Skin epidermis (tissue), 12 donors: Measurements from ENCODE around the gene DAPP1.

Experiments
- H3K27ac ChIP-seq, 21 experiments: fragments of 200-600 bp; sonication (generic) in 11 of 21; one replicate each; pipeline ENCODE4 v1.5.0; 2020; ENCODE audit warnings: mild to moderate bottlenecking in 3 of 21, inconsistent platforms in 2 of 21, moderate library complexity in 2 of 21
- H3K4me3 ChIP-seq, 7 experiments: fragments of 200-600 bp; sonication (generic) in 2 of 7; one replicate each; pipeline ENCODE4 v1.5.0; 2020; ENCODE audit warnings: inconsistent platforms in 2 of 7, mild to moderate bottlenecking in 2 of 7, moderate library complexity in 1 of 7

The DAPP1 gene

GRCh38 chr4:99847362-99847976, 30.8 kb downstream of the DAPP1 start:
- no peak overlapping the region for H3K4me3 ChIP-seq
- peak overlapping the region in 8 of 21 experiments; percentile 1 to 50 (median 8) for H3K27ac ChIP-seq

- no peak overlapping the region for H3K4me3 ChIP-seq
Measured at GRCh38 chr4:99848591-99849001, 32.0 kb downstream of the DAPP1 start.

GRCh38 chr4:99852199-99852749, 35.6 kb downstream of the DAPP1 start:
- Histone ChIP-seq H3K27ac (peak overlapping the region in 2 of 21 experiments; percentile 13 to 24), H3K4me3 (no peak overlapping the region)

More at GRCh38 chr4:99848591-99849001, 32.0 kb downstream of the DAPP1 start:
- H3K27ac ChIP-seq = peak overlapping the region in 1 of 21 experiments; percentile 43

- Histone ChIP-seq H3K4me3 (no peak overlapping the region), H3K27ac (no peak overlapping the region)
Measured at GRCh38 chr4:99853190-99853589, 36.6 kb downstream of the DAPP1 start.

- H3K4me3 ChIP-seq = no peak overlapping the region
- peak overlapping the region in 1 of 21 experiments; percentile 63 for H3K27ac ChIP-seq
Measured at GRCh38 chr4:99853999-99854398, 37.4 kb downstream of the DAPP1 start.

GRCh38 chr4:99855678-99856077, 39.1 kb downstream of the DAPP1 start:
- Histone ChIP-seq H3K27ac (peak overlapping the region in 8 of 21 experiments; percentile 12 to 63 (median 43)), H3K4me3 (no peak overlapping the region)

GRCh38 chr4:99856166-99856565, 39.5 kb downstream of the DAPP1 start:
- H3K4me3 ChIP-seq = no peak overlapping the region
- peak overlapping the region in 12 of 21 experiments; percentile 6 to 63 (median 42) for H3K27ac ChIP-seq

GRCh38 chr4:99857307-99857706, 40.7 kb downstream of the DAPP1 start:
- peak overlapping the region in 7 of 21 experiments; percentile 19 to 63 (median 57) for H3K27ac ChIP-seq
- no peak overlapping the region for H3K4me3 ChIP-seq

- H3K27ac ChIP-seq = peak overlapping the region in 2 of 21 experiments; percentile 29 to 46
- no peak overlapping the region for H3K4me3 ChIP-seq
Measured at GRCh38 chr4:99859618-99860017, 43.0 kb downstream of the DAPP1 start.

GRCh38 chr4:99860521-99860920, 43.9 kb downstream of the DAPP1 start:
- Histone ChIP-seq H3K4me3 (no peak overlapping the region), H3K27ac (no peak overlapping the region)

- Histone ChIP-seq H3K4me3 (no peak overlapping the region), H3K27ac (no peak overlapping the region)
Measured at GRCh38 chr4:99861120-99861905, 44.7 kb downstream of the DAPP1 start.

GRCh38 chr4:99863804-99864203, 47.2 kb downstream of the DAPP1 start:
- Histone ChIP-seq H3K27ac (no peak overlapping the region), H3K4me3 (no peak overlapping the region)

- no peak overlapping the region for H3K4me3 ChIP-seq
- no peak overlapping the region for H3K27ac ChIP-seq
Measured at GRCh38 chr4:99868126-99868596, 51.5 kb downstream of the DAPP1 start.

- no peak overlapping the region for H3K27ac ChIP-seq
- H3K4me3 ChIP-seq = no peak overlapping the region
Measured at GRCh38 chr4:99872570-99872969, 55.9 kb downstream of the DAPP1 start.

- Histone ChIP-seq H3K27ac (no peak overlapping the region), H3K4me3 (no peak overlapping the region)
Measured at GRCh38 chr4:99875071-99875470, 58.4 kb downstream of the DAPP1 start.

GRCh38 chr4:99876946-99877345, 60.3 kb downstream of the DAPP1 start:
- Histone ChIP-seq H3K27ac (no peak overlapping the region), H3K4me3 (no peak overlapping the region)

- Histone ChIP-seq H3K4me3 (no peak overlapping the region), H3K27ac (no peak overlapping the region)
Measured at GRCh38 chr4:99878604-99879003, 62.0 kb downstream of the DAPP1 start.

- Histone ChIP-seq H3K27ac (no peak overlapping the region), H3K4me3 (no peak overlapping the region)
Measured at GRCh38 chr4:99879458-99879857, 62.8 kb downstream of the DAPP1 start.

GRCh38 chr4:99885063-99885664, 68.5 kb downstream of the DAPP1 start:
- Histone ChIP-seq H3K4me3 (no peak overlapping the region), H3K27ac (no peak overlapping the region)

- H3K27ac ChIP-seq = no peak overlapping the region
Measured at GRCh38 chr4:99885687-99886086, 69.1 kb downstream of the DAPP1 start.

More at GRCh38 chr4:99885687-99886086, 69.1 kb downstream of the DAPP1 start:
- no peak overlapping the region for H3K4me3 ChIP-seq
